ENCODE measurements around the gene CEP95.
"Not testable (repeated sequence)": the region's sequence is repeated elsewhere in the genome, so short reads cannot be mapped to it uniquely, and the experiment has no call there.

The CEP95 gene

GRCh38 chr17:64506576-64507412 is at the start of gene CEP95:
Gene CEP95 (plus strand): TSS chr17:64506977. CDS start chr17:64507098, 121 bp downstream.
- H3K27ac ChIP-seq = peak within 1 kb of the TSS; percentile 97
- DNase-seq (ENCODE audit: low read depth, low spot score) = peak; percentile 86

GRCh38 chr17:64457156-64457555 is 49.6 kb upstream of the CEP95 start:
- no peak for DNase-seq (ENCODE audit: low read depth, low spot score)
- no peak overlapping the region for H3K27ac ChIP-seq

GRCh38 chr17:64458756-64459155 is 48.0 kb upstream of the CEP95 start:
- no peak overlapping the region for H3K27ac ChIP-seq
- DNase-seq (ENCODE audit: low read depth, low spot score) = no peak

GRCh38 chr17:64459284-64459747 is 47.5 kb upstream of the CEP95 start:
- no peak overlapping the region for H3K27ac ChIP-seq
- peak; percentile 37 for DNase-seq (ENCODE audit: low read depth, low spot score)

GRCh38 chr17:64459818-64460217 is 47.0 kb upstream of the CEP95 start:
- H3K27ac ChIP-seq; DNase-seq (ENCODE audit: low read depth, low spot score): not testable (repeated sequence)

DNA sequence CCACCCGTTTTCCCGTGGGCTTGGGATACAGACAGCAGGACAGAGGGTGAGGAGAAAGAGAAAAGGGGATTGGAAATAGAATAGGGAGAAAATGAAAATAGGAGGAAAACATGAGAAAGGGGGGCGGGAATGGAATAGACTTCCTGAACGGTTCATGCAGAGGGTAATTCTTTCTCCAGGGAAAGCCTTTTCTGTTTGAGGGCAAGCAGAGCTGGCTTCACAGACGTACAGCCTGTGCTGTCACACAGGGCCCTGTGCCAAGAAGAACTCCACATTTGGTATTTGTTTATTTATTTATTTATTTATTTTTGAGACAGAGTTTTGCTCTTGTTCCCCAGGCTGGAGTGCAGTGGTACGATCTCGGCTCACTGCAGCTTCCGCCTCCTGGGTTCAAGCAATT is 45.8 kb upstream of the CEP95 start:
- H3K27ac ChIP-seq = no peak overlapping the region
- no peak for DNase-seq (ENCODE audit: low read depth, low spot score)

- H3K27ac ChIP-seq = no peak overlapping the region
- no peak for DNase-seq (ENCODE audit: low read depth, low spot score)
Measured at GRCh38 chr17:64461788-64462187, 45.0 kb upstream of the CEP95 start.

GRCh38 chr17:64466019-64466735 is 40.6 kb upstream of the CEP95 start:
- DNase-seq (ENCODE audit: low read depth, low spot score) = no peak
- H3K27ac ChIP-seq = no peak overlapping the region

GRCh38 chr17:64466834-64467233 is 39.9 kb upstream of the CEP95 start:
- DNase-seq (ENCODE audit: low read depth, low spot score); H3K27ac ChIP-seq: not testable (repeated sequence)

- no peak overlapping the region for H3K27ac ChIP-seq
- no peak for DNase-seq (ENCODE audit: low read depth, low spot score)
Measured at GRCh38 chr17:64470625-64471024, 36.2 kb upstream of the CEP95 start.

- H3K27ac ChIP-seq = no peak overlapping the region
- no peak for DNase-seq (ENCODE audit: low read depth, low spot score)
Measured at GRCh38 chr17:64471440-64471839, 35.3 kb upstream of the CEP95 start.

- no peak for DNase-seq (ENCODE audit: low read depth, low spot score)
- no peak overlapping the region for H3K27ac ChIP-seq
Measured at GRCh38 chr17:64472564-64472963, 34.2 kb upstream of the CEP95 start.

DNA sequence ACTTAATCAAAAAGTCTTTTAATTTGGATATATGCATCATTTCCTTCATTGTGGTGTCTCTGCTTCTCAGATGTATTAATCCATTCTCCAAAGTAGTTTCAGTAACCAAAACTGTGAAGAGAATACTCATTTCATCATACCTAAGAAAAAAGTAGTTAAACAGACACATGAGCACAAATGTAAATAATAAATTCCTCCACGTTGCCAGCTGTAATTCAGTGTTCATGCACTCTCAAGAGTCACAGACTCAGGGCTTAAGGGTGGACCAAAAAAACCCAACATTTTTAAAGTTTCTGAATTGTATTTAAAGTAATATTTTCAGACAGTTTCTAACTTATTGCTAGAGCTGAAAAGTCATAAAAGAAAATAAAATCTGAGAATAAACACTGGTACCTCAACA is 28.9 kb upstream of the CEP95 start:
- H3K27ac ChIP-seq = no peak overlapping the region
- no peak for DNase-seq (ENCODE audit: low read depth, low spot score)

DNA sequence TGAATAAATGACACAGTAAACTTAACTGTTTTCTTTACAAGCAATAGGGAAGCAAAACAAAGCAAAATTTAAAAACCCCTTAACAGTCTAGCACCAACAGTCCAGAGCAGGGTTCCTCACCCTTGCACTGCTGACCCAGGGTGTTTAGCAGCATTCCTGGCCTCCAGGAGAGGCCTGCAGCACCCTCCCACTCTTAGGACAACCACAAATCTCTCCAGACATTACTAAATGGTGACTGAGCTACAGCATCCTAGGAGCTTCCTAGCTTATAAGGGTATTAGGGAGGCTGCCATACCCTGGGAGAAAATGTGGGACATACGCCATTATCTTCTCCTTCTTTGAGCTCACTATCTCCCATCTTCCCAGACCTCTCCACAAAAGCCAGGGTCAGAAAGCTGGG is 25.8 kb upstream of the CEP95 start:
- no peak for DNase-seq (ENCODE audit: low read depth, low spot score)
- H3K27ac ChIP-seq = no peak overlapping the region

DNA sequence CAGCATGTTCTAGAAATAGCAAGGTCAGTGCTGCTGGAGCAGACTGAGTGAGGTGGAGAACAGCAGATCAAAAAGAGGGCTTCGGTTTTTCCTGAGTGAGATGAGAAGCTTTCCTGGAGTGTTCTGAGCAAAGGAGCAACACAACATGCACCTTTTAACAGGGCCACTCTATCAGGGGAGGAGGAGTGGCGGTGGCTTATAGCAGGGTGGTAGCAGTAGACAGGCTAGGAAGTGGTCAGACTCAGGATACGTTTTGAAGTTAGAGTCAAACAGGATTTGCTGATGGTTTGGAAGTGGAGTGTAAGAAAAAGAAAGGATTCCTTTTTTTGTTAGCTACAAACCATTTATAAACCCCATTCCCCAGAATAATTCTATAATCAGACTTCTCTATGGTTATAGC is 22.4 kb upstream of the CEP95 start:
- no peak for DNase-seq (ENCODE audit: low read depth, low spot score)
- no peak overlapping the region for H3K27ac ChIP-seq

- H3K27ac ChIP-seq = no peak overlapping the region
- DNase-seq (ENCODE audit: low read depth, low spot score) = no peak
Measured at GRCh38 chr17:64488301-64488700, 18.5 kb upstream of the CEP95 start.

- no peak for DNase-seq (ENCODE audit: low read depth, low spot score)
- no peak overlapping the region for H3K27ac ChIP-seq
Measured at GRCh38 chr17:64491034-64491860, 15.5 kb upstream of the CEP95 start.

- H3K27ac ChIP-seq = no peak overlapping the region
- no peak for DNase-seq (ENCODE audit: low read depth, low spot score)
Measured at GRCh38 chr17:64491994-64492393, 14.8 kb upstream of the CEP95 start.

- H3K27ac ChIP-seq = no peak overlapping the region
- DNase-seq (ENCODE audit: low read depth, low spot score) = no peak
Measured at GRCh38 chr17:64492481-64493109, 14.2 kb upstream of the CEP95 start.

- no peak overlapping the region for H3K27ac ChIP-seq
- DNase-seq (ENCODE audit: low read depth, low spot score) = no peak
Measured at GRCh38 chr17:64494121-64494520, 12.7 kb upstream of the CEP95 start.

Data from epithelial cell of prostate (primary cell).